Nephron progenitor cell (in vitro differentiated cells): ENCODE measurements around the gene CTNNA2.
"Not testable (repeated sequence)": the region's sequence is repeated elsewhere in the genome, so short reads cannot be mapped to it uniquely, and the experiment has no call there.

ENCODE experiments used
- DNase-seq: peaks from one replicate; pipeline ENCODE4 v3.0.0; 2021
- H3K27ac Mint-ChIP-seq: 2 replicates; pipeline ENCODE4 v1.8.0; 2021; ENCODE audit warnings: mild to moderate bottlenecking, moderate library complexity, mixed read lengths
- H3K27me3 Mint-ChIP-seq: 2 replicates; pipeline ENCODE4 v1.8.0; 2021; ENCODE audit warnings: mild to moderate bottlenecking, low read depth, mixed read lengths; ENCODE audit not compliant: poor library complexity
- H3K36me3 Mint-ChIP-seq: 2 replicates; pipeline ENCODE4 v1.8.0; 2021; ENCODE audit warnings: low read depth, mixed read lengths
- H3K4me1 Mint-ChIP-seq: 2 replicates; pipeline ENCODE4 v1.8.0; 2021; ENCODE audit warnings: mixed read lengths
- H3K4me3 Mint-ChIP-seq: 2 replicates; pipeline ENCODE4 v1.8.0; 2021; ENCODE audit warnings: mild to moderate bottlenecking, moderate library complexity, mixed read lengths
- H3K9me3 Mint-ChIP-seq: 2 replicates; pipeline ENCODE4 v1.8.0; 2021; ENCODE audit warnings: mild to moderate bottlenecking, moderate library complexity, mixed read lengths
- CTCF ChIP-seq: fragments of 200-600 bp; sonication (generic); IDR thresholded peaks from 2 replicates; pipeline ENCODE4 v1.5.0; 2021; ENCODE audit warnings: antibody characterized with exemption

CTNNA2 gene

GRCh38 chr2:80135001-80135400 lies 622.1 kb downstream of the CTNNA2 start:
- peaks cover 30% of the 10 kb centered on the region for H3K9me3 Mint-ChIP-seq
- peaks cover 11% of the 10 kb centered on the region for H3K36me3 Mint-ChIP-seq
- DNase-seq, result no peak
- peak overlapping the region; percentile 68 for H3K27ac Mint-ChIP-seq
- peaks cover 14% of the 10 kb centered on the region for H3K4me1 Mint-ChIP-seq
- no peak for TF ChIP-seq CTCF
- H3K4me3 Mint-ChIP-seq, result no peak overlapping the region
- H3K27me3 Mint-ChIP-seq, result no peaks in the 10 kb centered on the region

- Mint-ChIP-seq H3K36me3 (peaks cover 11% of the 10 kb centered on the region), H3K4me1 (peaks cover 21% of the 10 kb centered on the region), H3K9me3 (peaks cover 30% of the 10 kb centered on the region), H3K4me3 (no peak overlapping the region), H3K27me3 (no peaks in the 10 kb centered on the region), H3K27ac (no peak overlapping the region)
- DNase-seq, result no peak
- TF ChIP-seq CTCF, result no peak
Observed at GRCh38 chr2:80136338-80136737, 623.5 kb downstream of the CTNNA2 start.

GRCh38 chr2:80139001-80139400 lies 626.1 kb downstream of the CTNNA2 start:
- Mint-ChIP-seq H3K27me3 (no peaks in the 10 kb centered on the region), H3K9me3 (peaks cover 21% of the 10 kb centered on the region), H3K27ac (no peak overlapping the region), H3K4me1 (peaks cover 44% of the 10 kb centered on the region), H3K36me3 (peaks cover 11% of the 10 kb centered on the region), H3K4me3 (no peak overlapping the region)
- DNase-seq, result no peak
- TF ChIP-seq CTCF, result no peak

GRCh38 chr2:80141007-80141726 lies 628.3 kb downstream of the CTNNA2 start:
- TF ChIP-seq CTCF, result no peak
- Mint-ChIP-seq H3K9me3 (peaks cover 5% of the 10 kb centered on the region), H3K27me3 (no peaks in the 10 kb centered on the region), H3K36me3 (peaks cover 4% of the 10 kb centered on the region), H3K27ac (no peak overlapping the region), H3K4me3 (no peak overlapping the region), H3K4me1 (peaks cover 45% of the 10 kb centered on the region)
- no peak for DNase-seq

GRCh38 chr2:80145499-80145898 lies 632.6 kb downstream of the CTNNA2 start:
- no peak for DNase-seq
- TF ChIP-seq CTCF, result no peak
- H3K4me3 Mint-ChIP-seq, result no peak overlapping the region
- H3K27me3 Mint-ChIP-seq, result no peaks in the 10 kb centered on the region
- H3K36me3 Mint-ChIP-seq, result no peaks in the 10 kb centered on the region
- H3K4me1 Mint-ChIP-seq, result peaks cover 38% of the 10 kb centered on the region
- no peaks in the 10 kb centered on the region for H3K9me3 Mint-ChIP-seq
- no peak overlapping the region for H3K27ac Mint-ChIP-seq

- not testable (repeated sequence) for DNase-seq, H3K27me3 Mint-ChIP-seq, H3K36me3 Mint-ChIP-seq, H3K9me3 Mint-ChIP-seq, H3K4me3 Mint-ChIP-seq, H3K27ac Mint-ChIP-seq
- peaks cover 29% of the 10 kb centered on the region for H3K4me1 Mint-ChIP-seq
Observed at GRCh38 chr2:80146757-80147156, 633.9 kb downstream of the CTNNA2 start.
